C4-2B (cell line): ENCODE results near the gene SHC2.

Experiments
- ZFX ChIP-seq: fragments of 450-650 bp; IDR thresholded peaks from 2 replicates; pipeline ENCODE4 v1.6.1; 2017
- TF ChIP-seq, protein P1 (sequence below): fragments of 450-650 bp; conservative IDR thresholded peaks from 2 replicates; pipeline ENCODE4 v1.5.1; 2017; ENCODE audit warnings: mild to moderate bottlenecking

DNA sequence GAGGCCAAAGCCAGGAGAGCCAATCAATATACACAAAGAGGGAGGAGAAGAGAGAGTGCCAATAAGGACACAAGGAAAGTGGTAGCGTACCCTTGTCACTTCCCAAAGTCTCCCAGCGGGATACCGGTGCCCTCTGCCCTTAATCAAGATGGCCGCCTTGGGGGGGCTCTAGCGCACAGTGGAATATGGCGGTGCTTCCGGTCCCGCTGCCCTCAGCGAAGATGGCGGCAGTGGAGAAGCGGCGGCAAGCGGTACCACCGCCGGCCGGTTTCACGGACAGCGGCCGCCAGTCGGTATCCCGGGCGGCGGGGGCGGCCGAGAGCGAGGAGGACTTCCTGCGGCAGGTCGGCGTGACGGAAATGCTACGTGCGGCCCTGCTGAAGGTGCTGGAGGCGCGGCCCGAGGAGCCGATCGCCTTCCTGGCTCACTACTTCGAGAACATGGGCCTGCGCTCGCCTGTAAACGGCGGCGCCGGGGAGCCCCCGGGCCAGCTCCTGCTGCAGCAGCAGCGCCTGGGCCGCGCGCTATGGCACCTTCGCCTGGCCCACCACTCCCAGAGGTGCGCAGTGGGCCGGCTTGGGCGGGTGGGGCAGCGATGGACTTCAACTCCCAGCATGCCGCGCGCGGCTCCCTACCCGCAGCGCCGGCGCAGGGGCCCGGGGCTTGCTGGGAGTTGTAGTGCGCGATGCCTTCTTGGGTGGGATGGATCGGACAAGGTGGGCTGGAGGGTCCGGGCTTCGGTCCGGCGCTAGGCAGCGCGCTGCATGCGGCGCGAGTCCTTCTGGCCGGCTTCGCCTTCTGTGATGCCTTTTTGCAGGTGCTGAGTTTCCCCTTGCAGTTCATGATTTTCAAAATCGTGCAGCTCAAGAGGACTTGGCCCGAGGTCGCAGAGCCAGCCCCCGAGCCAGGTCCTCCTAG lies 46.7 kb upstream of the SHC2 start, which contains the start of gene TPGS1:
- TF ChIP-seq, protein P1, sequence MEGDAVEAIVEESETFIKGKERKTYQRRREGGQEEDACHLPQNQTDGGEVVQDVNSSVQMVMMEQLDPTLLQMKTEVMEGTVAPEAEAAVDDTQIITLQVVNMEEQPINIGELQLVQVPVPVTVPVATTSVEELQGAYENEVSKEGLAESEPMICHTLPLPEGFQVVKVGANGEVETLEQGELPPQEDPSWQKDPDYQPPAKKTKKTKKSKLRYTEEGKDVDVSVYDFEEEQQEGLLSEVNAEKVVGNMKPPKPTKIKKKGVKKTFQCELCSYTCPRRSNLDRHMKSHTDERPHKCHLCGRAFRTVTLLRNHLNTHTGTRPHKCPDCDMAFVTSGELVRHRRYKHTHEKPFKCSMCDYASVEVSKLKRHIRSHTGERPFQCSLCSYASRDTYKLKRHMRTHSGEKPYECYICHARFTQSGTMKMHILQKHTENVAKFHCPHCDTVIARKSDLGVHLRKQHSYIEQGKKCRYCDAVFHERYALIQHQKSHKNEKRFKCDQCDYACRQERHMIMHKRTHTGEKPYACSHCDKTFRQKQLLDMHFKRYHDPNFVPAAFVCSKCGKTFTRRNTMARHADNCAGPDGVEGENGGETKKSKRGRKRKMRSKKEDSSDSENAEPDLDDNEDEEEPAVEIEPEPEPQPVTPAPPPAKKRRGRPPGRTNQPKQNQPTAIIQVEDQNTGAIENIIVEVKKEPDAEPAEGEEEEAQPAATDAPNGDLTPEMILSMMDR = no peak
- TF ChIP-seq ZFX = peak; percentile 95; the same call in 1 of the 2 replicates
